NCI-H1417 (cell line): ENCODE data around the gene TRAPPC3L.

Source experiments
- DNase-seq, 3 experiments: peaks; one replicate each; lab custom pipeline; 2025; lab: John Stamatoyannopoulos, UW

Gene TRAPPC3L

GRCh38 chr6:116465246-116465645 lies 80.2 kb downstream of the TRAPPC3L start:
- DNase-seq: no peak

GRCh38 chr6:116463301-116463700 lies 82.2 kb downstream of the TRAPPC3L start:
- DNase-seq: no peak

DNA sequence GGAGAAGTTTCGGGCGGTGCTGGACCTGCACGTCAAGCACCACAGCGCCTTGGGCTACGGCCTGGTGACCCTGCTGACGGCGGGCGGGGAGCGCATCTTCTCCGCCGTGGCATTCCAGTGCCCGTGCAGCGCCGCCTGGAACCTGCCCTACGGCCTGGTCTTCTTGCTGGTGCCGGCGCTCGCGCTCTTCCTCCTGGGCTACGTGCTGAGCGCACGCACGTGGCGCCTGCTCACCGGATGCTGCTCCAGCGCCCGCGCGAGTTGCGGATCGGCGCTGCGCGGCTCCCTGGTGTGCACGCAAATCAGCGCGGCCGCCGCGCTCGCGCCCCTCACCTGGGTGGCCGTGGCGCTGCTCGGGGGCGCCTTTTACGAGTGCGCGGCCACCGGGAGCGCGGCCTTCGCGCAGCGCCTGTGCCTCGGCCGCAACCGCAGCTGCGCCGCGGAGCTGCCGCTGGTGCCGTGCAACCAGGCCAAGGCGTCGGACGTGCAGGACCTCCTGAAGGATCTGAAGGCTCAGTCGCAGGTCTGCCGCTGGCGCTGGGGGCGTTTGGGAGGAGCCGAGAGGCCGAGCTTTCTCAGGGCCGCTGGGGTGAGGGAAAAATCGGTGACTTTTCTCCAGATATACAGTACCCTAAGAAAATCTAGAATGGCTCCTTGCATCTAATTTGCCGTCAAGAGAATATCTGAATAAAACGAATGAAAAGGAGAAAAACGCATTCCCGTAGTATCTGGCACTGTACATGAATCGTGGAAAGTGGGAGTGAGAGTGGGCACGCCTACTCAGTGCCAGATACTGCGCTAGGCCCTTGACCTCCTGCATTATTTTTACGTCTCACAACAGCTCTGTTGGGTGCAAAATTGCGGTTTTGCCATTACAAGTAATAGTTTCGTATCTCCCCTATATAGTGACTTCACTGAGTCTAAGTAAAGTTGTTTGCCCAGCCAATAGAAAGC lies 83.3 kb downstream of the TRAPPC3L start:
- peak in 2 of 3 experiments; percentile 76 to 79 for DNase-seq

GRCh38 chr6:116461331-116461931 lies 84.1 kb downstream of the TRAPPC3L start, which contains the start of gene CALHM6:
TSS of gene CALHM6 (plus strand) at chr6:116461375. CDS start at chr6:116461930, 555 bp downstream.
- no peak for DNase-seq

GRCh38 chr6:116459927-116460326 lies 85.6 kb downstream of the TRAPPC3L start:
- no peak for DNase-seq

DNA sequence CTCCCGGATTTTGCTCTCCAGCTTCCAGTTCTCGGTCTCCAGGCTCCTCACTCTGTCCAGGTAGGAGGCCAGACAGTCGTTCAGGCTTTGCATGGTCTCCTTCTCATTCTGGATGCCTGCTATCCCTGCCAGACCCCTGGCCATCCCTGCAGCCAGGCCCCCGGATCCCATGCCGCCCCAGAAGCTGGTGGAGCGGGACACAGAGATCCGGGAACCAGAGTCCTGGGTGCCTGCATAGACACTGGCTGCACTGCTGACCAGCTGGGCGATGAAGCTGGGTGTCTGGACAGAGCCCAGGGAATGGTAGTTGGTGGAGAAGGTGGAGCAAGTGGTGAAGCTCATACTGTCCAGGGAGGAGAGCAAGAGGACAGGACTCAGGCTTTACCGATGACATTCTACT lies 87.2 kb downstream of the TRAPPC3L start:
- DNase-seq: no peak

GRCh38 chr6:116456927-116457326 lies 88.6 kb downstream of the TRAPPC3L start:
- DNase-seq: no peak

GRCh38 chr6:116456106-116456505 lies 89.4 kb downstream of the TRAPPC3L start:
- DNase-seq: no peak

GRCh38 chr6:116452531-116452930 lies 93.0 kb downstream of the TRAPPC3L start:
- DNase-seq: no peak

DNA sequence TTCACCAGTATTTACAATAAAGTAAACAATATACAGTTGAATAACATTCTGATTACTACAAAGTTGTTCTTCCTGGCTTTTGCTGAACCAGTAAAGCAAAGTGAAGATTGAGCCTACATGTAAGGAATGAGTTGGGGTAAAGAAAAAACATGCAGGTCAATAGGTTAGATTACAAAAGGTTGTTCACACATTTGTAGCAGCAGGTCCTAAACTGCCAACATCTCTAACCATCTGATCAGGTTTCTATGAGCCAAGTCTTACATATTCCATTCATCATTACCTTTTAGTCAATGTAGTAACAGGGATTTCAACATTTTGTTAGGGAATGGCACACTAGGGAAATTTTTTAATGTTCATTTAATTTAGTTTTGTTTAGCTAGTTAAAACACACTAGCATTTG lies 93.6 kb downstream of the TRAPPC3L start:
- no peak for DNase-seq

DNA sequence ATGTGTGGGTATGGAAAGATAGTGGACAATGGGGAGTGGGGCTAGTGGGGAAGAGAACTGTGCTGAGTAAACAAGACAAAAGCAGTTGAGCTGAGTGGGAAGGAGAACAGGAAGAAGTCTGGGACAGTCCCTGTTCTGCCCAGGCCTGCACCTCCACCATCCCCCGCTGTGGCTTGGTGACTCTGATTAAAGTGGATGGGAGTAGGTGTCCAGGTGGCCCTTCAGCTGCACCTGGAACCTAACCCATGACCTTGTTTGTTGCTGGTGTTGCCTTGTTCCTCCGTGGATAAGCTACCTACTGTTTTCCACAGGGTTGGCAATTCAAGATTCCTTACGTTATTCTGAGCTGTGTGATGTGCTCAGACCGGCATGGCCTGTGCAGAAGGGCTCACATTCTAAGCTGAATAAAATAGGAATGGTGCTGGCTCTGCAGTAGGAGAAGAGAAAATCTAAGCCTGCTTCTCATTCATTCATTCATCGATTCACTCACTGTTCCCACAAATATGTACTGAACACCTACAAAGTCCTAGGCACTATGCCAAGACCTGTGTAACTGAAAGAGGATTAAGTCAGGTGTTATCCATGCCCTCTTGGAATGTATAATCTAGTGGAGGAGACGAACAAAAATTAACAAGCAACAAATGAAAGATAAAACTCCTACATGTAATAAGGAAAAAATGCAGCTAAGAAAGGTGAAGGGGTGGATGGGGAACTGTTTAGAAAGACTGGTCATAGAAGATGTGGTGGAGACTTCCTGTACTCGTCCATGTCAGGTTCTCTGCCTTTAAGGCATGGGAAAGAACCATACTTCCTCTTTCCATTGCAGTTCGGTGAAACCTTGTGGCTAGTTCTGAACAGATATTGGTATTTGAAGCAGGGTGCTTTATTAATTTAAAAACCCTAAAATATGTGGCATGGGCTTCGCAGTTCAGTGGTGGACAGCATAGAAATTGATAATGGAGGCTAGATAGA lies 94.4 kb downstream of the TRAPPC3L start:
- peak in 1 of 3 experiments; percentile 8 for DNase-seq

DNA sequence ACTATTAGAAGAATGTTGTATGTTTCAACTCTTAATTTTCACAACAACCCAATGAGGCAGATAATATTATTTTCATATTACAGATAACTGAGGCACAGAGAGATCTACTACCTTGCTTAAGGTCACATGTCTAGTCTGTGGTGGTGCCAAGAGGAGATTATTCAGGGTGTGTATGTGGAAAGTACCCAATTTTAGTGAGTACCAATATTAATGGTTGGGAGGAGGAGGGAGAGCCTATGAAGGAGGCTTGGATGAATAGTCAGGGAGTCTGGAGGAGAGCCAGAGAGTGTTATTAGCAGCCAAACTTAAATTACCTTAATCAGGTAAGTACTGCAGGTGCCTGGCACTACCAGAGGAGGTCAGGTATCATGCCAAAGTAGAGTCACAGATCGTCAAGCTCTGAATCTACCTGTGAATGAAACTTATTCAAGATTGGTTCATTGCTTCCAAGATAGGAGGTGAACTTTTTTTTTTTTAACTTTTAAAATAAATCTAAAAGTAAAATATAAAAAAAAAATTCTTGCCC lies 95.2 kb downstream of the TRAPPC3L start:
- no peak for DNase-seq

DNA sequence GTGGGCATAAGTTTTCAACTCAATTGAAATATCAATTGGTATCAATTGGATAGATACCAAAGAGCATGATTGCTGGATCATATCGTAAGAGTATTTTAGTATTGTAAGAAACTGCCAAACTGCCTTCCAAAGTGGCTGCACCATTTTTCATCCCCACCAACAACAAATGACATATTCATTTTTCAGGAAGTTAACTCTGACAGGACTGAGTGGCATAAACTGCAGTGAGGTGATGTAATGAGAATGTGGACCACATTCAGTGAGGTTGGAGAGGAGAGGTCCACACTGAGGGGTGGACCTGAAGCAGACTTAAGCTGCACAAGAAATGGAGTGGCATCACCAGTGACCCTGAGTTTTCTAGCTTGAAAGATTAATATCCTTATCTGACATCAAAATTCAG lies 95.9 kb downstream of the TRAPPC3L start:
- DNase-seq: no peak

DNA sequence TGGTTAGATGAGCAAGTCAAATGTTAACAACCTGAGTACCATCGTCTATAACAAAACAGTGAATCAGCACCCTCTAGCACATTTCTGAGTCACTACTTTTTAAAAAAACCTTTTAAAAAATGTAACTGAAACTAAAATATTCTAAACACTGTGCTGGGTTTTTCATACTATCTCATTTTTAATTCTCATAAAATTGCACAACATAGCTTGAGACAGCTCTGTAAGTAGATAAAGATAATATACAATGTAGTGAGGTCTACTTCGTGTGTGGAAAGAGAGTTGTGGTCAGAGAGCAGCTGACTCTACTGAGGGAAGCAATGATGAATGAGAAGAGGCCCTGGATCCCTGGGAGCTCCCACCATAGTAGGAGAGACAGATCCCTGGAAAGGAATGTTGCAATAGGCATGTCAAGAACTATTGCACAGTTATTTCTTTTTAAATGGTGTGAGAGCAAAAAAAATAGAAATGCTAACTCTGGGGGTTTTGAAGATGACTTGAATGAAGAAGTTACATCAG lies 97.9 kb downstream of the TRAPPC3L start:
- no peak for DNase-seq

DNA sequence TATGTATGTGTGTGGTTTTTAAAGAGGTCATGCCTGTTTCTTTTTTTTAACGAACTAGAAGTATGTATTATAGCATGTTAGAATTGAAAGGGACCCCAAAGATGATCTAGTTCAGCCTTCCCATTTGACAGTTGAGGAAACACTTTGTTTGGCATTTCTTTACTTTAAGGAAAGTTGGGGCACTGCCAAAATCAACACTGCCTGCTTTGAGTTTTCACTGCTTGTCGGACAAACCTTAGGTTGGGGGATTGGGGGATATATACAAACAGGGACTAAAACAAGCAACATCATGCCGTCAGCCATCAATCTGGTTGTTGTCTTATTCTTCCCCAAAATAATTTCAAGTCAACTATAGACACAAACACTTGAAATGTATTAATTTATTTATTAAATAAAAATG lies 98.4 kb downstream of the TRAPPC3L start:
- DNase-seq: no peak

GRCh38 chr6:116446399-116446798 lies 99.1 kb downstream of the TRAPPC3L start:
- DNase-seq: no peak

GRCh38 chr6:116445102-116445501 lies 100.4 kb downstream of the TRAPPC3L start:
- DNase-seq: no peak
